OCI-LY7 (cell line): ENCODE measurements around the gene ANKRD13B. TPM values are rescaled to one million over a fixed set of nuclear protein-coding genes. Genes with fewer than 3 reads are reported as not detected.

Experiments used
- BruUV-seq: library from RNA; stranded (reverse); fragments of 400-500 nt; replicated peaks from 2 replicates; lab custom pipeline; 2021; lab: Mats Ljungman, UMichigan
- CTCF ChIA-PET: fragments of 300-600 bp; sonication (Branson Sonifier 250); formaldehyde crosslinking; loops from one replicate; lab custom pipeline; 2022; ENCODE audit warnings: antibody characterized with exemption; ENCODE audit not compliant: unreplicated experiment; lab: Charles Lee
- POLR2A ChIA-PET: fragments of 300-600 bp; sonication (Branson Sonifier 250); formaldehyde crosslinking; loops from one replicate; lab custom pipeline; 2022; ENCODE audit warnings: antibody characterized with exemption; lab: Charles Lee
- DNase-seq: peaks from one replicate; pipeline ENCODE4 v3.0.0-alpha.2; 2015; ENCODE audit warnings: low spot score
- H2AFZ ChIP-seq: fragments of 200-600 bp; sonication (generic), shearing (Covaris generic); 2 replicates; pipeline ENCODE4 v1.6.1; 2014; ENCODE audit warnings: mild to moderate bottlenecking, antibody characterized with exemption, low read length, moderate library complexity
- H3K27ac ChIP-seq: fragments of 200-600 bp; sonication (generic); 2 replicates; pipeline ENCODE4 v1.5.1; 2014; ENCODE audit warnings: mixed run types, low read depth, mild to moderate bottlenecking, moderate library complexity, low read length, inconsistent platforms; ENCODE audit not compliant: poor library complexity, severe bottlenecking
- H3K36me3 ChIP-seq: fragments of 200-600 bp; sonication (generic); 2 replicates; pipeline ENCODE4 v1.6.1; 2014; ENCODE audit warnings: mild to moderate bottlenecking, antibody characterized with exemption, low read length, moderate library complexity, mixed read lengths; ENCODE audit not compliant: insufficient read depth
- H3K4me1 ChIP-seq: fragments of 200-600 bp; sonication (generic); 2 replicates; pipeline ENCODE4 v1.5.1; 2014; ENCODE audit warnings: mild to moderate bottlenecking, low read length; ENCODE audit not compliant: insufficient read depth, poor library complexity, severe bottlenecking
- H3K4me2 ChIP-seq: fragments of 200-600 bp; sonication (generic); 2 replicates; pipeline ENCODE4 v1.6.1; 2014; ENCODE audit warnings: mild to moderate bottlenecking, low read length
- H3K4me3 ChIP-seq: fragments of 200-600 bp; sonication (generic); 2 replicates; pipeline ENCODE4 v1.5.1; 2014; ENCODE audit warnings: mild to moderate bottlenecking, low read depth, low read length; ENCODE audit not compliant: poor library complexity, severe bottlenecking
- H3K79me2 ChIP-seq: fragments of 200-600 bp; sonication (generic); 2 replicates; pipeline ENCODE4 v1.6.1; 2016; ENCODE audit warnings: low read depth, mild to moderate bottlenecking, low read length, moderate library complexity, mixed read lengths; ENCODE audit not compliant: insufficient read depth
- H3K9me2 ChIP-seq: fragments of 200-600 bp; sonication (generic); 2 replicates; pipeline ENCODE4 v1.6.1; 2016; ENCODE audit warnings: mild to moderate bottlenecking, low read length, mixed read lengths; ENCODE audit not compliant: insufficient read depth
- H3K9me3 ChIP-seq: fragments of 200-600 bp; sonication (generic); 2 replicates; pipeline ENCODE4 v1.6.1; 2014; ENCODE audit warnings: mild to moderate bottlenecking, mixed run types, low read length, mixed read lengths
- H4K20me1 ChIP-seq: fragments of 200-600 bp; sonication (generic); 2 replicates; pipeline ENCODE4 v1.6.1; 2014; ENCODE audit warnings: mild to moderate bottlenecking, antibody characterized with exemption, low read length, moderate library complexity, mixed read lengths; ENCODE audit not compliant: insufficient read depth
- EZH2phosphoT487 ChIP-seq: fragments of 200-600 bp; sonication (generic); IDR thresholded peaks from 2 replicates; pipeline ENCODE4 v1.6.1; 2018; ENCODE audit warnings: low read depth, borderline replicate concordance, mild to moderate bottlenecking, mixed run types, antibody characterized with exemption, low read length, moderate library complexity, mixed read lengths
- intact Hi-C: fragments of 100-400 bp; cut with micrococcal nuclease; formaldehyde crosslinking; loops from one replicate; pipeline ENCODE4 v1.10.0; 2022; ENCODE audit not compliant: unreplicated experiment
- total RNA-seq, 2 experiments: library from RNA; depleted of rRNA in 1 of 2; stranded (reverse); fragments of >200 nt in 1 of 2; shearing (Covaris generic) in 1 of 2; gene quantifications; 2 replicates each; pipeline ENCODE4 v1.2.3, GENCODE V29; 2014 to 2022
- TF ChIP-seq, protein P1 (sequence below): fragments of 200-600 bp; sonication (generic); conservative IDR thresholded peaks from 2 replicates; pipeline ENCODE4 v1.5.1; 2014; ENCODE audit warnings: mild to moderate bottlenecking, antibody characterized with exemption, low read length, moderate library complexity, mixed read lengths

ANKRD13B gene
- total RNA-seq, 2 experiments from 2014 or later, result 22.8 to 30.5 TPM

DNA sequence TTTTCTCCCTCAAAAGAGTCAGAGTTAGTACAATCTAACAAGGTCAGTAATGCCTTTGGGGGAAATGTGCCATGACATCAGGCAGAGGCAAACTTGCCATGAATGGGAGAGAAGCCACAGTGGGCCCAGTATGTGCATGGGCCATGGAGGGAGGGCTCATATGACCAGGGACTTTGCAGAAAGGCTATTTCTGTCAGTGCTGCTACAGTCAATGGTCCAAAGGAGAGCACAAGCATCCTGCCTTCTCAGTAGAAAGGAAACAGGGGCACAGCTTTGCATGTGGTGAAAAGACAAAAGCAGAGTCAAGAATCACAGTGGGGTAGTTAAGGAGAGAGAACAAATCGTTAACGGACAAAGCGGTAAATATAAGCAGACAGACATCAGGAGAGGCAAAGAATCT, 41.0 kb downstream of the ANKRD13B start:
- DNase-seq, result no peak
- no TSS peak for BruUV-seq
- Histone ChIP-seq H3K4me1 (no peaks in the 10 kb centered on the region), H3K9me2 (no peaks in the 10 kb centered on the region), H3K4me2 (no peak overlapping the region), H3K4me3 (no peak overlapping the region), H3K9me3 (no peaks in the 10 kb centered on the region), H3K36me3 (peaks cover 77% of the 10 kb centered on the region), H2AFZ (no peak overlapping the region), H3K27ac (no peak overlapping the region), H4K20me1 (0 out of 2 replicates have a peak, but pooled peaks cover 5% of the 10 kb centered on the region), H3K79me2 (no peaks in the 10 kb centered on the region)
- TF ChIP-seq, protein P1, sequence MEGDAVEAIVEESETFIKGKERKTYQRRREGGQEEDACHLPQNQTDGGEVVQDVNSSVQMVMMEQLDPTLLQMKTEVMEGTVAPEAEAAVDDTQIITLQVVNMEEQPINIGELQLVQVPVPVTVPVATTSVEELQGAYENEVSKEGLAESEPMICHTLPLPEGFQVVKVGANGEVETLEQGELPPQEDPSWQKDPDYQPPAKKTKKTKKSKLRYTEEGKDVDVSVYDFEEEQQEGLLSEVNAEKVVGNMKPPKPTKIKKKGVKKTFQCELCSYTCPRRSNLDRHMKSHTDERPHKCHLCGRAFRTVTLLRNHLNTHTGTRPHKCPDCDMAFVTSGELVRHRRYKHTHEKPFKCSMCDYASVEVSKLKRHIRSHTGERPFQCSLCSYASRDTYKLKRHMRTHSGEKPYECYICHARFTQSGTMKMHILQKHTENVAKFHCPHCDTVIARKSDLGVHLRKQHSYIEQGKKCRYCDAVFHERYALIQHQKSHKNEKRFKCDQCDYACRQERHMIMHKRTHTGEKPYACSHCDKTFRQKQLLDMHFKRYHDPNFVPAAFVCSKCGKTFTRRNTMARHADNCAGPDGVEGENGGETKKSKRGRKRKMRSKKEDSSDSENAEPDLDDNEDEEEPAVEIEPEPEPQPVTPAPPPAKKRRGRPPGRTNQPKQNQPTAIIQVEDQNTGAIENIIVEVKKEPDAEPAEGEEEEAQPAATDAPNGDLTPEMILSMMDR, result no peak
- TF ChIP-seq EZH2phosphoT487, result no peak
- CTCF ChIA-PET, result no interaction called here
- POLR2A ChIA-PET, result no interaction called here
- intact Hi-C loops, result loop anchor here (10.0 kb wide), 1 partner anchor 371 kb away; no protein-coding TSS in a partner anchor

DNA sequence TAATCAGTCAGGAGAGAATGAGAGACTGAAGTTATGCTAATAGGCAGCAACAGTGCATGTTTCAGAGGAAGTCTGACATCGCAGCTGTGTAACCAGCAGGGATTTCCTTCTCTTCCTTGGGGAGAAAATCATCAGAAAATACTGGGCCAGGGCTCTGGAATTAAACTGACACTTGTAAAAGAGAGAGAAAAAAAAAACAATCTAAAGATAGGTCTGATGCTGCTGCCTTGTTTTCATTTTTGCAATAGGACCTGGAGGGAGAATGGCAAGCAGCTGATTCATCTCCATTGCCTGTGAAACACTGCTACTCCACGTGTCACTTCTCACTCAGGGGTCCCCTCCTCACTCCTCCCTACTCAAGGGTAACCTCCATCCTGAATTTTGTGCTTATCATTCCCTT, 47.5 kb downstream of the ANKRD13B start:
- Histone ChIP-seq H3K4me2 (no peak overlapping the region), H3K9me2 (no peaks in the 10 kb centered on the region), H3K9me3 (no peaks in the 10 kb centered on the region), H2AFZ (no peak overlapping the region), H3K4me3 (no peak overlapping the region), H3K4me1 (peaks cover 10% of the 10 kb centered on the region), H4K20me1 (no peaks in the 10 kb centered on the region), H3K36me3 (peaks cover 36% of the 10 kb centered on the region), H3K27ac (no peak overlapping the region), H3K79me2 (no peaks in the 10 kb centered on the region)
- TF ChIP-seq, protein P1, result no peak
- TF ChIP-seq EZH2phosphoT487, result no peak
- intact Hi-C loops, result no loop called here
- POLR2A ChIA-PET, result interaction anchor here (0.7 kb wide), 1 partner anchor 238 kb away, joined by 3 read pairs; no protein-coding TSS in a partner anchor
- CTCF ChIA-PET, result interaction anchor here (0.5 kb wide), 1 partner anchor 289 kb away, joined by 4 read pairs; the partner anchor contains the start of gene SSH2
- no peak for DNase-seq
- no TSS peak for BruUV-seq

DNA sequence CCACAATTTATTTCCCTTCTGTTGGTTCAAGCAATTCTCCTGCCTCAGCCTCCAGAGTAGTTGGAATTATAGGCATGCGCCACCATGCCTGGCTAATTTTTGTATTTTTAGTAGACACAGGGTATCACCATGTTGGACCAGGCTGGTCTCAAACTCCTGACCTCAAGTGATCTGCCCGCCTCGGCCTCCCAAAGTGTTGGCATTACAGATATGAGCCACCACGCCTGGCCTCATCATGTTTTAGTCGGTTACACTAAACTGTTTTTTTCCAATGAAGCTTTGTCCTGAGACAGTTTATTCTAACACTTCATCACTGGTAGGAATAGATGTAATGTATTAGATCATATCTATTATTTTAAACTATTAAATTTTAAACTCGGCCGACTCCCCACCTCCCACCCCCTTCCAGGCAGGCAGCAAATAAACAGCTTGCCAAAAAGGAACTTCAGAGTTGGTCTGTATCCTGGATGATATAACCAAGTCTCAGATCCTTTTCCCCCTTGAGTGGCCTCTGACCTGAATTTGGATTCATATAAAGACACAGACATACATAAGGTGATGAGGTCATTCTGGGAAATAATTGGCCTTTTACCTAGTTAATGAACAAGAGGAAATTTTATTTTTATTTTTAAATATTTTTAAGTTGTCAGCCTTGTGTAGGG, 48.2 kb downstream of the ANKRD13B start:
- Histone ChIP-seq H3K4me2 (no peak overlapping the region), H3K4me1 (peaks cover 10% of the 10 kb centered on the region), H3K9me3 (no peaks in the 10 kb centered on the region), H3K36me3 (peaks cover 36% of the 10 kb centered on the region), H2AFZ (no peak overlapping the region), H3K27ac (no peak overlapping the region), H3K79me2 (no peaks in the 10 kb centered on the region), H3K9me2 (no peaks in the 10 kb centered on the region), H4K20me1 (no peaks in the 10 kb centered on the region), H3K4me3 (no peak overlapping the region)
- BruUV-seq, result no TSS peak
- POLR2A ChIA-PET, result no interaction called here
- TF ChIP-seq, protein P1, result no peak
- TF ChIP-seq EZH2phosphoT487, result no peak
- CTCF ChIA-PET, result interaction anchor here (0.5 kb wide), 1 partner anchor 289 kb away, joined by 4 read pairs; the partner anchor contains the start of gene SSH2
- intact Hi-C loops, result no loop called here
- DNase-seq, result no peak
